ENCODE results near the gene SDF4. TPM values are rescaled to one million over a fixed set of nuclear protein-coding genes. Genes with fewer than 3 reads are reported as not detected.

The SDF4 gene
- total RNA-seq, 1 experiment from 2014 or later: 82.0 TPM

DNA sequence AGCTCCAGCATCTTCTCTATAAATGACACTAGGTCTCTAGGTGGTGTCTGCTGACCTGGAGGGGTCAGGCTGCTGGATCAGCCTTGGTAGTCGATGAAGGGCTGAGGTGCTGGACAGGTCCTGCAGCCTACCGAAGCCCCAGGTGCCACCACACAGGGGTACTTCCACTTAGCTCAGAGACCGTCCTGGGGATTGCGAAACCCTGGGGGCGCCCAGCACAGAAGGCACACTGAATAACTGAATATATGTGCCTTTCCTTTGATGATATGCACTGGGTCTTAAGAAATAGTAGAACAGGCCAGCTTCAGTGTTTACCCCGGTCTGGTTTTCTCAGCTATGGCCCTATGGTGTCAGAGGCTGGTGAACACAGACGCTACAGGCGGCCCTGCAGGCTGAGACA lies 31.0 kb upstream of the SDF4 start:
- H2BK120ac ChIP-seq (ENCODE audit: low read depth, low read length, poor library complexity, severe bottlenecking): no peak overlapping the region
- H2BK15ac ChIP-seq (ENCODE audit: low read depth, low read length): no peak overlapping the region
- no peak overlapping the region for H3K18ac ChIP-seq (ENCODE audit: insufficient read length, low read depth, low read length)
- H3K23ac ChIP-seq (ENCODE audit: insufficient read length, low read depth, low read length): no peak overlapping the region
- no peaks in the 10 kb centered on the region for H3K23me2 ChIP-seq (ENCODE audit: insufficient read length, low read depth, low read length, poor library complexity, severe bottlenecking)
- H3K36me3 Mint-ChIP-seq (ENCODE audit: insufficient read depth in 1 of 3, low read depth in 3 of 3): peaks cover 42 to 79% (median 61%) of the 10 kb centered on the region in 3 experiments; a peak in 6 of 7 replicates
- H3K79me2 ChIP-seq (ENCODE audit: insufficient read depth, low read length): no peaks in the 10 kb centered on the region; the same call in 1 of the 2 replicates
- peaks cover 8 to 13% of the 10 kb centered on the region in 2 experiments for H3K4me1 Mint-ChIP-seq
- H3T11ph ChIP-seq (ENCODE audit: low read length): no peak overlapping the region
- no CpG with 5 or more reads among the region's 8 CpGs for whole genome bisulfite sequencing (ENCODE audit: extremely low coverage, insufficient read length, low lambda C conversion rate)
- H3K4me1 ChIP-seq (ENCODE audit: insufficient read depth, low read length): no peaks in the 10 kb centered on the region
- H4K5ac ChIP-seq (ENCODE audit: insufficient read length, low read depth, low read length): no peak overlapping the region
- no peak overlapping the region for H2AK5ac ChIP-seq (ENCODE audit: insufficient read length, low read length)
- no peak overlapping the region for H3K27ac Mint-ChIP-seq
- H3K27me3 Mint-ChIP-seq (ENCODE audit: low read depth): peaks cover 3% of the 10 kb centered on the region; the same call in 1 of the 2 replicates
- H3K56ac ChIP-seq (ENCODE audit: insufficient read length, low read depth, low read length): no peak overlapping the region
- TF ChIP-seq, protein P1, sequence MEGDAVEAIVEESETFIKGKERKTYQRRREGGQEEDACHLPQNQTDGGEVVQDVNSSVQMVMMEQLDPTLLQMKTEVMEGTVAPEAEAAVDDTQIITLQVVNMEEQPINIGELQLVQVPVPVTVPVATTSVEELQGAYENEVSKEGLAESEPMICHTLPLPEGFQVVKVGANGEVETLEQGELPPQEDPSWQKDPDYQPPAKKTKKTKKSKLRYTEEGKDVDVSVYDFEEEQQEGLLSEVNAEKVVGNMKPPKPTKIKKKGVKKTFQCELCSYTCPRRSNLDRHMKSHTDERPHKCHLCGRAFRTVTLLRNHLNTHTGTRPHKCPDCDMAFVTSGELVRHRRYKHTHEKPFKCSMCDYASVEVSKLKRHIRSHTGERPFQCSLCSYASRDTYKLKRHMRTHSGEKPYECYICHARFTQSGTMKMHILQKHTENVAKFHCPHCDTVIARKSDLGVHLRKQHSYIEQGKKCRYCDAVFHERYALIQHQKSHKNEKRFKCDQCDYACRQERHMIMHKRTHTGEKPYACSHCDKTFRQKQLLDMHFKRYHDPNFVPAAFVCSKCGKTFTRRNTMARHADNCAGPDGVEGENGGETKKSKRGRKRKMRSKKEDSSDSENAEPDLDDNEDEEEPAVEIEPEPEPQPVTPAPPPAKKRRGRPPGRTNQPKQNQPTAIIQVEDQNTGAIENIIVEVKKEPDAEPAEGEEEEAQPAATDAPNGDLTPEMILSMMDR (conservative IDR thresholded peaks at IDR 0.05): no peak
- H3K14ac ChIP-seq (ENCODE audit: insufficient read depth, low read length): no peak overlapping the region
- H3K9me3 Mint-ChIP-seq: no peaks in the 10 kb centered on the region; a peak in 1 of 5 replicates
- no peak overlapping the region for H4K91ac ChIP-seq (ENCODE audit: insufficient read length, low read depth, low read length)
- H3K27ac ChIP-seq (ENCODE audit: insufficient read length, low read depth, low read length): no peak overlapping the region
- H4K8ac ChIP-seq (replicated peaks; ENCODE audit: insufficient read length, low read depth, low read length): no peak overlapping the region
- no peak overlapping the region for H3K4me3 Mint-ChIP-seq
- no peaks in the 10 kb centered on the region for H4K20me1 ChIP-seq (ENCODE audit: control insufficient read depth, insufficient read depth, insufficient read length)
- no peak overlapping the region for H2BK12ac ChIP-seq (ENCODE audit: insufficient read length, low read depth, low read length)
- no peak overlapping the region for H3K4ac ChIP-seq (ENCODE audit: low read depth, low read length)
- no peak overlapping the region for H2BK5ac ChIP-seq (ENCODE audit: insufficient read length, low read length)
- H3K4me2 ChIP-seq (ENCODE audit: insufficient read depth, insufficient read length, low read length): no peak overlapping the region
- no peak for DNase-seq
- H3K9me3 ChIP-seq (ENCODE audit: control insufficient read depth, low read depth, low read length): no peaks in the 10 kb centered on the region
- H2AFZ ChIP-seq (ENCODE audit: low read length): no peak overlapping the region
- no peak overlapping the region for H3K9ac ChIP-seq (ENCODE audit: extremely low read depth, insufficient read length, low read length)
- H3K27me3 ChIP-seq (ENCODE audit: insufficient read depth, low read length): no peaks in the 10 kb centered on the region
- H2BK20ac ChIP-seq (ENCODE audit: low read depth, low read length, poor library complexity, severe bottlenecking): no peak overlapping the region
- no peaks in the 10 kb centered on the region for H3K79me1 ChIP-seq (ENCODE audit: insufficient read depth, low read depth, low read length, poor library complexity, severe bottlenecking)

Data from H9 (cell line).